Caki2 (cell line): ENCODE results near the gene FMNL1. TPM values are rescaled to one million over a fixed set of nuclear protein-coding genes. Genes with fewer than 3 reads are reported as not detected.
"Not testable (repeated sequence)": the region's sequence is repeated elsewhere in the genome, so short reads cannot be mapped to it uniquely, and the experiment has no call there.

ENCODE experiments used
- DNase-seq: peaks from one replicate; pipeline ENCODE4 v3.0.0-alpha.2; 2015; ENCODE audit warnings: low read depth
- in situ Hi-C: cut with HindIII; loops from 2 replicates; pipeline ENCODE4 v1.10.0; 2016; ENCODE audit warnings: low sequenced_read_pairs, low pct_unique_long_range_greater_than_20kb, mixed read lengths
- total RNA-seq: library from RNA; depleted of rRNA; stranded (reverse); fragments of >200 nt; shearing (Covaris generic); gene quantifications from 2 replicates; pipeline ENCODE4 v1.2.3, GENCODE V29; 2014; ENCODE audit warnings: low replicate concordance

FMNL1 gene
- total RNA-seq, 1 experiment from 2014 or later, result 2.3 TPM

DNA sequence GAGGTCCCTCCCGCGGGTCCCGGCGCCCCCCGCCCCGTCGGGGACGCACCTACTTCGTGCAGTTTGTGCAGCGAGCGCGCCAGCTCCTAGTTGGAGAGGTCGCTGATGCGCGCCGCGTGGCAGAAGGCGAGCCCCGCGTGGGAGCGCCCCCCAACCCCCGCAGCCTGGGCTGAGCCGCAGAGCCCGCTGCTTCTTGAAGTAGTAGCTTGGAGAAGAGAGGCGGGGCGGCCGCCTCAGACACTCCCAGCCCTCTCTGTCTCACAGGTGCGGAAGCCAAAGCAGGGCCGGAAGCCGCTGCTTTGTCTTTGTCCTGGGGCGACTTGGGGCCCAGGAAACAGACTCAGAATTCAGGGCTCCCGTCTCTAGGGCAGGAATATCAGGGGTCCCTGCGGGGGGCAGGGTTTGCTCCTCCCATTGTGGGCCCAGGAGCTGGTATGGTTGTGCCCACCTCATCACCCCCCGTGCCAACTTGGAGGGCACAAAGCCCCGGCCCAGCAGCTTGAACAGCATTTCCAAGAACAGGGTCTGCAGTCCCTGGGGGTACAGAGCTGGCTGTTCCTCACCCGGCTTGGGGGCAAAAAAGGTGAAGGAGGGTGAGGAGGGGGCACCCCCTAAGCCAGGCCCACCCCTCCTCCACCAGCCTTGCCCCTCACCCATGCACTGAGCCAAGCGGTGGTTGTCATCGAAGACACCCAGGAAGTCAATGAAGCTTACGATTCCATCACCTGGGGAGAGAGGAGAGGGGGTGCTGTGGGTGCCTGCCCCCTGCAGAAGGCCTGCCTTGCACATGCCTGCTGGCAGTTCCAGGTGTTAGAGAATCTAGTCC is 26.7 kb downstream of the FMNL1 start:
- DNase-seq, result no peak
- in situ Hi-C loops, result no loop called here

DNA sequence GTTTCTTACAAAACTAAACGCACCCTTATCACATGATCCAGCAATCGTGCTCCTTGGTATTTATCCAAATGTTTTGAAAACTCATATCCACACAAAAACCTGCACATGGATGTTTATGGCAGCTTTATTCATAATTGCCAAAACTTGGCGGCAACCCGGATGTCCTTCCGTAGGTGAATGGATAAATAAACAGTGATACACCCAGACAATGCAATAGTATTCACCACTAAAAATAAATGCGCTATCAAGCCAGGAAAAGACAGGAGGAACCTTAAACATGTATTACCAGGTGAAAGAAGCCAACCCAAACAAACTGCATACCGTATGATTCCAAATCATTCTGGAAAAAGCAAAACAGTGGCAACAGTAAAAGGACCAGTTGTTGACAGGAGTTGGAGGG is 30.2 kb downstream of the FMNL1 start:
- no peak for DNase-seq
- in situ Hi-C loops, result no loop called here

DNA sequence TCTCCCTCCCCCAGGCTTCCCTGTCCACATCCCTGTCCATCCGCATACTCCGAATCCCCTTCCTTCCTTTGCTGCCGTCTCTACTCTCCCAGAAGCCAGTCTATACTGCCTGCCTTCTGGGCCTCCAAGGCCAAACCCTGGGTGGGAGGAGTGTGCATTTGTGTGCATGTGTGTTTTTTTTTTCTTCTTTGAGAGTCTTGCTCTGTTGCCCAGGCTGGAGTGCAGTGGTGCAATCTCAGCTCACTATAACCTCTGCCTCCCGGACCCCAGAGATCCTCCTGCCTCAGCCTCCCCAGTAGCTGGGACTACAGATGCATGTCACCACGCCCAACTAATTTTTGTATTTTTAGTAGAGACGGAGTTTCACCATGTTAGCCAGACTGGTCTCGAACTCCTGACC is 31.6 kb downstream of the FMNL1 start:
- DNase-seq, in situ Hi-C loops: not testable (repeated sequence)

DNA sequence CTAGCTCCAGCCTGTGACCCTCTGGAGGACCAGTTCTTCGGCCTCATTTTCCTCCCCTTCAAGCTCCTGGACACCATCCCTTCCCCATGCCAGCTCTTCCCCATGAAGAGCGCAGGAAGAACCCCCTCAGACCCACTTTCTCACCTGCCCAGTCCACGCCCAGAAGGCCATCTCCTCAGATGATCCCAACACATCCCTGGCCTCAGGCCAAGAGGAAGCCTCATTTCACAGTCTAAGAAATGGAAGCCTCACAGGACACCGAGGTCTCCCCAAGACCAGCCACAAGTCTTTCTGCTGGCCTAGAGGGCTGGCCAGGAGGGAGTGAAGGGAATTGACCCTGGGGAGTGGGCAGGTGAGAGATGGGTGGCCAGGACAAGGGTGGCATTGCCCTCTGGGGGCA is 32.2 kb downstream of the FMNL1 start:
- in situ Hi-C loops, result no loop called here
- DNase-seq, result no peak

DNA sequence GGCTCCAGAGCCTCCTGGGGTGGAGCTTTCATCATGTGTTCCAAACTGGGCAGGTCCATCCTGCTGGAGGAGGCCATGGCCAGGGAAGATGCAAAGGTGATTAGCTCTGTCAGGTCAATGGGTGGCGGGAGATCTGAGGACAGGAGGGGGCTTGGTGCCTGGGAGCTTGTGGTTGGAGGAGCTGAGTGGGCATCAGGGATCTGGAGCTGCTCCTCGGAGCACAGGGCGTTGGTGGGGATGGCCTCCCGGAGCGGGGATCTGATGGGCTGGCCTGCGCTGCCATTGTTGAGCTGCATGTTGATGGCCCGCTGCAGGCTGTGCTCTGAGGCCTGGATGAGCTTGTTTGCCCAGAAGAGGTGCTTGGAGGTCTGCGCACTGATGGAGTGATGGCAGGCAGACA is 33.7 kb downstream of the FMNL1 start:
- no peak for DNase-seq
- in situ Hi-C loops, result no loop called here

DNA sequence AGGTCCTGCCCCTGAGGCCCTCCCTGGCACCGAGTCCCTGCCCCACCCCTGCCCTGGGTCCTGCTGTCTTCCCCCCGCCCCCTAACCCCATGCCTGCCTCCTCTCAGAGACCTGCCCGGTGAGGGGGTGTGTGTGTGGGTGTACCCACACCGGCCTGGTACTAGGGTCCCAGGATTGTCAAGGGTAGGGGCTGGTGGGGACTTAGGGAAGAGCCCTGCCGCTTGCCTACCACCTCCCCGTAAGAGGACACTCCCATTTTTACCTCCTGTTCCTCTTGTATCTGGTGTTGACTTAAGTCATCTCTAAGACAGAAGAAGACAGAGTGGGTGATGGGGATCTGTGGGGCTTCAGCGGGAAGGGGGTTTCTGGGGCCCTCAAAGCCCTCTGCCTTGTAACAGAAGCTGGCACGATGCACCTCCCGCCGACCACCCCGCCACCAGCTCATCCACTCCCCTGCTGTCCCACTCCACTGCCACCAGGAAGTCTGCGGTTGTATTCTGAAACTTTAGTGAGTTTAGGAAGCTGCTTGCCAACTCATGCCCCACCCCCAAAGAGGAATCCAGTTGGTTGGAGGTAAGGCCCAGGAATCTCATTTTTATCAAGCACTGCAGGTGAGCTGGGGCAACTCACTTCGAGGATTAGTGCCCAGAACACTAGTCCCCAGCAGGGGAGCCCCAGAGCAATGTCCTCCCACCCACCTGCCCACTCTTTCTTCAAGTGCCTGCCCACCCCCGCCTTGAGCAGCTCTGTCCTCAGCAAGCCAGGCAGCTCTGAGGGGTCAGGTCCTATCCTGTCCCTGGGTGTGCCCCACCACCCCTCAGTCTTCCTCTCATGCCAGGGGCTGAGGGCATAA is 34.7 kb downstream of the FMNL1 start:
- DNase-seq, result no peak

DNA sequence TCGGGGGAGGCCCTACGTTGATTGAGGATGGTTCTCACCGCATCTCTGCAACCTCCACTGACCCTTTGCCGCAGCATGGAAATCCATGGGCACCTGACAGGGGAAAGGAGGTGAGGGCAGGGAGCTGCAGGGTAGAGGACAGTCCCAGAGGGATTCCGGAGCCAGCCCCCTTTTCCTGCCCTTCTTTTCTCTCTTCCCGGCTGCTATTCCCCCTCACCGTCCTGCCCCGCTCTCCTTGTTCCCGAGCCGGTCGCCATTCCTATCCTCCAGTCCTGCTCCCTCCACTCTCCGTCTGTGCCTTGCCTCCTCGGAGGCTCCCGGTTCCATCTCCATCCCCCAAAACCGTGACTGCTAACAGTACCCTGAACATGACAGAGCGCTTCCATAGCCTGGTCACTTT is 35.4 kb downstream of the FMNL1 start:
- in situ Hi-C loops, result no loop called here
- no peak for DNase-seq

More for the DNA sequence above, 34.7 kb downstream of the FMNL1 start:
- in situ Hi-C loops, result no loop called here

DNA sequence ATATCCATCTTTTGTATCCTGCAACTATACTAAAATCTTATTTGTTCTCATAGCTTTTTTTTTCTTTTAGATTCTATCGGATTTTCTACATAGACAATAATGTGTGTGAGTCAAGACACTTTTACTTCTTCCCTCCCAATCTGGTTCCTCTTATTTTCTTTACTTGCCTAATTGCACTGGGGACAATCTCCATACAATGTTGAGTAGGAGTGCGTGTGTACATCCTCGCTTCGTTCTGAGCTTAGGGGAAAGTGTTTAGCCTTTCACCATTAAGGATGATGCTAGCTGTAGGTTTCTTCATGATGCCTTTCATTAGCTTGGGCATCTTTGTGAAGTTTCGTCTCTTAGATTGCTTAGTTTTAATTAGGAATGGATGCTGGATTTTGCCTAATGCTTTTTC is 37.3 kb downstream of the FMNL1 start:
- no peak for DNase-seq
- in situ Hi-C loops, result no loop called here

DNA sequence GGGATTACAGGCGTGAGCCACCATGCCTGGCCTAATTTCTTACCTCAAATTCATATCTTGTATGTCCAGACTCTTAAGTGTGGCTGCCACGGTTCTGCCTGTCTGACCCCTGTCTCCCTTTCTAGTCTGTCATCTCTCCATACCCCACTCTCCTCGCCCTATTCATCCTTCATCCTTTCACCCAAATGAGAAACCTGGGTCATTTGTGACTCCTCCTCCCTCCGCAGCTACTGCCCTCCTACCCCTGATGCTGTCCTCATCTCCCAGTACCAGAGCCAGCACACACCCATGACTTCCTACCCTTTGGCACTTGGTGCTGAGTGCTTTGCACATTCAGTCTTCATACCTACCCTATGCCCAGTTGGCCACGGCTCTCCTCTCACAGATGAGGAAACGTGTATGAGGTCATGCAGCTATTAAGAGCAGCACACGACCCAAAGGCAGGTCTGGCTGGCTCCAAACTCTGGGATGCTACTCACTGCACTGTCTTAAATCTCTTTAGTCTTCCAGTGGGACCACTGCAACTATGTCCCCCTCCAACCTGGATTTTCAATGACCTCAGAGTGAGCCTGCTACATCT is 38.6 kb downstream of the FMNL1 start:
- DNase-seq, result no peak
- in situ Hi-C loops, result no loop called here

DNA sequence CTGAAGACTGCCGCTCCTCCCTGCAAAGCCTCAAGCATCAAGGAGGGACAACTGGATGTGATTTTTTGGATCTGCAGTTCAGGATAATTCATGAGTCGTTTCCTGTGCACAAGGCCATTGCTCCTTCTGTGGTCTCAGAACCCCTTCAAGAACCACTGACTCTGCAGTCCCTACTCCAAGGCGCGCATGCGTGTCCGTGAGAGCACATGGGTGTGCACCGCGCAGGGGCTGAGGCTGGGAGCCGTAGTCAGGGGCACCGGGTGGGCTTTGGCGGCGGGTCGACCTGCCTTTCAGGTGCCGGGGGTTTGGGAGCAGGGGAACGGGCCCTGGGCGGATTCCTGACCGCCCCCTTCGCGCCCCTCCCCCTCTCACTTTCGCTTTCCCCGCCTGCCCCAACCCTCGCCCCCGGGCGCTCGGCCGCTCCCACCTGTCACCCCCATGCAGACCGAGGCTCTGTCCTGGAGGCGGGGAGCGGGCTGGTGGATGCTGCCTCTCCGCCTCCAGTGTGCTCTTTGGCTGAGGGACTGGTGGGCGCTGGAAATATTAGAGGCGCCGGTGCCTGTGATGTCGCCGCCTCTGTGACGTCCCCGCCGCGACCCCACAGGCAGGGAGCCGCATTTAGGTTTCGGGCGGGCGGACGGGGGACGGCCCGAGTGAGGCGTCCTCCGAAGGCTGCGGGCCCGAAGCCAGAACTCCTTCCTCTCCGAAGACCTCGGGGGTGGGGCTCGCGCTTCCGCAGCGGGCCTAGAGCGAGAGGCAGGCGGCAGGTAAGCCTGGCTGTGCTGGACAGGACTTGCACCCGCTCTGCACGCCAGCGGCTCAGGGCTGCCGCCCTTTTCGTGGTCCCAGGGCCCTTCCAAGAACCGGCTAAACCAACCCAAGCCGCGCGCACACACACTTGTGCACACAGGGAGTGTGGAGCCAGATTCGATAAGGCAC is 40.2 kb downstream of the FMNL1 start, which contains the start of gene SPATA32:
Gene SPATA32 (minus strand): TSS at position 518 of the 939 bp plus-strand sequence. CDS start 78 bp downstream, at position 440.
- no peak for DNase-seq

DNA sequence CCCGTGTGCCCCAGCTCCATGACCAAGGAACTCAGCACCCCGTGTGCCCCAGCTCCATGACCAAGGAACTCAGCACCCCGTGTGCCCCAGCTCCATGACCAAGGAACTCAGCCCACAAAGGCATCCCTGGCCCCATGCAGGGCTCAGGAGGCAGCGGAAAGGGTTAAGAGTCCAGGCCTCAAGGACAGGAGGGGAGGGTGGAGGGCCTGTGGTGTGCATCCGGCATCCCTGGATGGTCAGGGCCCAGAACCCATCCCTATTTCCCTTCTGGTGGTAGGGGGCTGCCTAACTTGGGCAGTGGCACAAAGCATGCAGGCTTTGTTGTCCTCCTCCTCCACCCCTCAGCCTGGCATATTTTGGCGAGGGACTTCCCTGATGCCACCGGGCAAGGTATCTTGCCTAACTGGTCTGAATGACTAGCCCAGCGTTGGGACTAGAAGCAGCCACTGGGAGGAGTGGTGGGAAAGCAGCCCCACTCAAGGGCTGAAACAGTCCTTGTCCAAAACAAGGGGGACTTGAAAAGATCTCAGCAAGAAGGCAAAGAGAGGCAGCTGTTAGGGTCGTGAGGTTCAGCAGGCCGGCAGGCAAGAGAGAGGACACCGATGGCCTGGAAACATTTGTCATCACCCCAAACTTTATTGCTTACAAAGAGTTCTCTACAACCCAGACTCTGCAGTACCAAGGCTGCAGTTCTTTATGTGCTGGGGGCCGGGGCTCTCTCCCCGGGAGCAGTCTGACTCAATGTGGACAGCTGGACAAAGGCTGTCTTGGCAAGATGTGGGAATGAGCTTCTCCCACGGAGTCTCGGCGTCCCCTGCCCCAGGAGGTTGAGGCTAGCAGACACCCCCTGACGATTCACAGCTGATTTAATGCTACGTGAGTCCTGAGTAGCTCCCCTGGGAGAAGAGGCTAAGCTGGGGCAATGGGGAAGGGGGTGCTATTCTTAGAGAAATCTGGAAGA is 41.1 kb downstream of the FMNL1 start:
- DNase-seq, result no peak
- in situ Hi-C loops, result no loop called here

More for the DNA sequence above, 40.2 kb downstream of the FMNL1 start, which contains the start of gene SPATA32:
- in situ Hi-C loops, result no loop called here

DNA sequence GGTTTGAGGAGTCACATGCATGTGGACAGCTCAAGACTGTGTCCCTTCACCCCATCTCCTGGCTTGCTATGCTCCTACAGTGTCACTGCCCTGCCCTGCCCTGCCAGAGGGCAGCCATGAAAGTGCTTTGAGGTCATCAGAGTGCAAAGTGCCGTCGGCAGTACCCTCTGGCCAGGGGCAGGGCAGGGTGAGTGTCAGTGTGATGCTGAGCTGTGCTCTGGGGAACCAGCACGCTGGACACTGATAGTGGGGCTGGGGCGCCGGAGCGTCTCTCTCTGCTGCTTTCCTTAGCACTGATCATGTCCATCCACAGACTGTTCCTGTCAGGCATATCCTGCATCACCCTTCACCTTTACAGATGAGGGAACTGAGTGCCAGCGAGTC is 41.8 kb downstream of the FMNL1 start:
- in situ Hi-C loops, result no loop called here
- DNase-seq, result no peak

DNA sequence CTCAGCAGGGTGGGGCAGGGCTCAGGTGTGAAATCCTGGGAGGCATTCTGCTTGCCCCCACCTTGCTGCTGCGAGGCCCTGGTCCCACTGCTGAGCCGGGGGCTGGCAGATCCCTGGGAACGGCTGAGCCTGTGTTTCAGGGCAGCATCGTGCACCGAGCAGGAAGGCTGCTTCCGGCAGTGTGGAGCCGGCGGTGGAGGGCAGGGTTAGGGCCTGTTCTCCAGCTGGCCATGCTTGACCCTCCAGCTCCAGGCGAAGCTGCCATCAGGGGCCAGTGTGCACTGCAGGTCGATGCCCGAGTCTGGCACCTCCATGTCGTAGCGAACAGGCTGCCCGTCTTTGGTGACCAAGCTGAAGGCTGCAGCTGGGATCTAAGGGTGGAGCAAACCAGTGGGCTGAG is 42.7 kb downstream of the FMNL1 start:
- no peak for DNase-seq
- in situ Hi-C loops, result no loop called here

DNA sequence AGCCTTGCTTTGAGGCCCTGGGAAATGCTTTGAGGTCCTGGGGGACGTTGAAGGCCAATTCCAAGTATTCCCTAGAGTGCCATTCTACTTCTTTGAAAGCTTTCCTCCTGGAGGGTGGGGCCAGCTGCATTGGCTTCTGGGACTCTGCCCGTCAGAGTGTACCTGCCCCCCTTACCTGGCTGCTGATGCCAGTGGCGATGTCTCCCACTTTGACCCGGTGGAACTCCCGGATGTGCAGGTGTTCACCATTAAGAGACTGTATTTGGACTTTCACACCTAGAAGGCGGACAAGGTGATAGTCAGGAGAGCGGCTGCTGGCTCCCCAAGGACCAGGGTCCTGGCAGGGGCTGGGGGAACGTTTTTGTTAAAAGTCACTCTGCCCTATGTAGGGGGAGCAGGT is 43.3 kb downstream of the FMNL1 start:
- DNase-seq, result no peak
- in situ Hi-C loops, result no loop called here

DNA sequence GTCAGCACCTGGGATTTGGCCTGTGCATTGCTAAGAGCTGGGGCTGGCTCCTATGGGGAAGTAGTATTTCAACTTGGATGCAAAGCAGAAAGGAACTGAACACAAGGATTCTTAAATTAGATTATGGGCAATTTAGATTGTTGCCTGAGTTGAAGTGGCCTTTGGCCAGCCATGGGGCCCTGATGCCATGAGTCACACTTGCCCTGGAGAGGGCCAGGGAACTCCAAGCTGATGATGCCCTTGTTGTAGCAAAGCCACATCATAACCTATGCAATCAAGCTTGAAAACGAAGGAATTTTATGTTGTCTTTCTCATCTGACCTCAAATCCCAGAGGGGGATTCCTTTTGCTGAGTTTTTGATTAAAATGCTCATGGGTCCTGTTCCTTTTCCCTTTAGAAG is 44.1 kb downstream of the FMNL1 start:
- in situ Hi-C loops, result no loop called here
- peak; percentile 50 for DNase-seq

DNA sequence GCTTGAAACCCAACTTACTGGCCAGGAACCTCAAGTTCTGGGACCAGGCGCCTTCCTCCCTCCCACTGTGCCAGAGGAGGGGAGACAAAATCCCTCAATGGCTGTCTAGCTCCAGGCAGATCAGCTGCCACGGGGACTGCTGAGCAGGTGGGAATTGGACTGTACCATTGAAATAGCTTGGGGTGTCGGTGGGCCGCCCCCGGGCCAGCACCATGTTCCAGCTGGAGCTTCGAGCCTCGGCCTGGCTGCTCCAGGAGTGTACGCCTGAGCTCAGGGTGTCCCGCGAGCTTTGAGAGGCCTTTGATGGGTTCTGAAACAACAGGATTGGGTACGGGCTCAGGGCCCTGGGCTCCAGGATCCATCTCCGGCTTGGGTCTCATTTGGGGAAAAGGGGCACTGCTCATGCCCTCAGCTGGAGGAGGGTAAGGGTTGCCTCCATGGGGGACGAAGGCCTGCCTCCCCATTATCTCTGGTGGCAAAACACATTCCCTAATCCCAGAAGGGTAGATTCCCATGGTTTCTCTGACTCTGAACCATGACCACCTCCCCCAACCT is 44.8 kb downstream of the FMNL1 start:
- in situ Hi-C loops, result no loop called here
- DNase-seq, result no peak
